H1 (cell line): ENCODE measurements around the gene RXRA.

Experiments
- EP300 ChIP-seq, 2 experiments: IDR thresholded peaks; 1 replicate in 1 of 2; 2 replicates in 1 of 2; pipeline ENCODE4 v1.6.1; 2011 to 2012; ENCODE audit warnings: low read depth in 2 of 2, low read length in 2 of 2, mild to moderate bottlenecking in 2 of 2, borderline replicate concordance in 1 of 2, inconsistent platforms in 1 of 2, moderate library complexity in 1 of 2
- GABPA ChIP-seq: IDR thresholded peaks from 2 replicates; pipeline ENCODE4 v1.6.1; 2011; ENCODE audit warnings: mild to moderate bottlenecking, low read length, moderate library complexity, borderline replicate concordance; ENCODE audit not compliant: insufficient read depth
- PHF8 ChIP-seq: fragments of 200-600 bp; sonication (generic); conservative IDR thresholded peaks from 2 replicates; pipeline ENCODE4 v1.7.1; 2012; ENCODE audit warnings: low read depth, mild to moderate bottlenecking, inconsistent platforms, low read length, moderate library complexity
- RNF2 ChIP-seq: fragments of 200-900, 300-1000 bp; sonication (generic); IDR thresholded peaks from 2 replicates; pipeline ENCODE4 v1.7.1; 2016; ENCODE audit warnings: borderline replicate concordance, low read depth, mild to moderate bottlenecking, antibody characterized with exemption, low read length; ENCODE audit not compliant: poor library complexity, severe bottlenecking; ENCODE audit errors: missing control alignments
- TF ChIP-seq, protein P1 (sequence below), 3 experiments: IDR thresholded peaks; 1 replicate in 2 of 3; 2 replicates in 1 of 3; pipeline versions ENCODE4 v1.5.1 to v1.6.1; 2011; ENCODE audit warnings: low read length in 3 of 3, mild to moderate bottlenecking in 3 of 3, inconsistent platforms in 2 of 3, low read depth in 1 of 3, moderate library complexity in 1 of 3; ENCODE audit not compliant: insufficient read depth in 1 of 3; ENCODE audit errors: control extremely low read depth in 1 of 3

DNA sequence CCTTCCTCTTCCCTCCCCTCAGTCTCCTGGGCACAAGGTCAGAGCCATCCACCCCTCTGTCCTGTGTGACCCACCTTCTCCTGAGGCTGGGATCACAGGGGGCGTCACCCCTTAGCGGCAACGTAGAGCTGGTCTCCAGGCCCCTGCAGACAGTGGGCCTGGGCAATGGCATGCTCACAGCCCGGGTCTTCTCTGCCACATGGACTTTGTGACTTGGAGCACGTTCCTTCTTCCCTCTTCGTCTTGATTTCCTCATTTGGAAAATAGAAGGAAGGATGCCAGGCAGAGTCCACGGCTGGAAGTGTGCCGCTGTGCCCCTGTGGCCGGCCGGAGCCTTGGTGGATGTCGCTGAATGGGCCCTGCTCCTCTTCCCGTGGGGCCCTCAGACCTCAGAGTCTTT is 10.0 kb downstream of the RXRA start:
- no peak for TF ChIP-seq RNF2
- no peak for TF ChIP-seq PHF8
- TF ChIP-seq EP300 (IDR thresholded peaks at IDR 0.05; ENCODE audit: borderline replicate concordance in 1 of 2, low read depth in 2 of 2, low read length in 2 of 2), result no peak
- no peak for TF ChIP-seq GABPA
- TF ChIP-seq, protein P1, sequence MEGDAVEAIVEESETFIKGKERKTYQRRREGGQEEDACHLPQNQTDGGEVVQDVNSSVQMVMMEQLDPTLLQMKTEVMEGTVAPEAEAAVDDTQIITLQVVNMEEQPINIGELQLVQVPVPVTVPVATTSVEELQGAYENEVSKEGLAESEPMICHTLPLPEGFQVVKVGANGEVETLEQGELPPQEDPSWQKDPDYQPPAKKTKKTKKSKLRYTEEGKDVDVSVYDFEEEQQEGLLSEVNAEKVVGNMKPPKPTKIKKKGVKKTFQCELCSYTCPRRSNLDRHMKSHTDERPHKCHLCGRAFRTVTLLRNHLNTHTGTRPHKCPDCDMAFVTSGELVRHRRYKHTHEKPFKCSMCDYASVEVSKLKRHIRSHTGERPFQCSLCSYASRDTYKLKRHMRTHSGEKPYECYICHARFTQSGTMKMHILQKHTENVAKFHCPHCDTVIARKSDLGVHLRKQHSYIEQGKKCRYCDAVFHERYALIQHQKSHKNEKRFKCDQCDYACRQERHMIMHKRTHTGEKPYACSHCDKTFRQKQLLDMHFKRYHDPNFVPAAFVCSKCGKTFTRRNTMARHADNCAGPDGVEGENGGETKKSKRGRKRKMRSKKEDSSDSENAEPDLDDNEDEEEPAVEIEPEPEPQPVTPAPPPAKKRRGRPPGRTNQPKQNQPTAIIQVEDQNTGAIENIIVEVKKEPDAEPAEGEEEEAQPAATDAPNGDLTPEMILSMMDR (IDR thresholded peaks at IDR 0.05; ENCODE audit: control extremely low read depth in 1 of 3, insufficient read depth in 1 of 3, low read depth in 1 of 3, low read length in 3 of 3), result no peak
